ENCODE data around the gene RAP1GAP.

Gene RAP1GAP

DNA sequence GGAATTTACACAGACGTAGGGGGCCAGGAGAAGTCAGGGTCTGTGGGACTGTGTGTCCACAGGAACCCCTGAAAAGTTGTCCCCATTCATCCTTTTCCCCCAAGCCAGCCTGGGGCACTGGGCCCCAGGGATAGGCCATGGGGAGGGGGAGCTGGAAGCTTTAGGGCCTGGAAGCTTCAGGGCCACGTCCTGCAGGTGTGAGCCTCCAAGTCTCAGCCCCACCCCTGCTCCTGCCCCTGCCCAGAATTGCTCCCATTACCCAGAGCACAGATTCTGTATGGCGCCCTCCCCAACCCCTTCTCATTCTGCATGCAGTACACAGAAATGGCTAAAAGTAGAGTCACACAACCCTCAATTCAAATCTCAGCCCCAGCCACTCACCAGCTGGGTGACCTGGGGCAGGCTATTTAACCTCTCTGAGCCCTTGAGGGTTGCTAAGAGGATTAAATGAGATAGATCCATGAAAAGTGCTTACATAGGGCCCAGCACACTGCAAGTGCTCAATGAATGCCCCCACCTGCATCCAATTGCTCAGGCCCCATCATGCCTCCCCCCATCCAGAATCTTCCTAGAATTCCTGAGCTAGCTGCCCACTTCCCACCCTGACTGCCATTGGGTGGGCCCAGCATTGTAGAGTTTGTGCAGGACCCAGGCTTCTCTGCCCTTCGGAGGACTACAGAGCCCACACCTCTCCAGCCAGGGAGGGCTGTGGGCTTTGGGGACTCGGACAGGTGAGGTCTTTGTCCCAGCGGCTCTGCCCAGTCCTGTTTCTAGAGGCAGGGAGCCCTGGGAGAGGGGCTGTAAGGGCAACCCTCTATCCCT is 6.5 kb downstream of the RAP1GAP start:
- TF ChIP-seq, protein P1, sequence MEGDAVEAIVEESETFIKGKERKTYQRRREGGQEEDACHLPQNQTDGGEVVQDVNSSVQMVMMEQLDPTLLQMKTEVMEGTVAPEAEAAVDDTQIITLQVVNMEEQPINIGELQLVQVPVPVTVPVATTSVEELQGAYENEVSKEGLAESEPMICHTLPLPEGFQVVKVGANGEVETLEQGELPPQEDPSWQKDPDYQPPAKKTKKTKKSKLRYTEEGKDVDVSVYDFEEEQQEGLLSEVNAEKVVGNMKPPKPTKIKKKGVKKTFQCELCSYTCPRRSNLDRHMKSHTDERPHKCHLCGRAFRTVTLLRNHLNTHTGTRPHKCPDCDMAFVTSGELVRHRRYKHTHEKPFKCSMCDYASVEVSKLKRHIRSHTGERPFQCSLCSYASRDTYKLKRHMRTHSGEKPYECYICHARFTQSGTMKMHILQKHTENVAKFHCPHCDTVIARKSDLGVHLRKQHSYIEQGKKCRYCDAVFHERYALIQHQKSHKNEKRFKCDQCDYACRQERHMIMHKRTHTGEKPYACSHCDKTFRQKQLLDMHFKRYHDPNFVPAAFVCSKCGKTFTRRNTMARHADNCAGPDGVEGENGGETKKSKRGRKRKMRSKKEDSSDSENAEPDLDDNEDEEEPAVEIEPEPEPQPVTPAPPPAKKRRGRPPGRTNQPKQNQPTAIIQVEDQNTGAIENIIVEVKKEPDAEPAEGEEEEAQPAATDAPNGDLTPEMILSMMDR (IDR thresholded peaks at IDR 0.05; ENCODE audit: low read depth, low read length, missing control alignments), result no peak
- H3K4me3 ChIP-seq (replicated peaks; ENCODE audit: low read depth, low read length), result no peak overlapping the region
- no peak for DNase-seq (ENCODE audit: extremely low read depth, low read depth)

DNA sequence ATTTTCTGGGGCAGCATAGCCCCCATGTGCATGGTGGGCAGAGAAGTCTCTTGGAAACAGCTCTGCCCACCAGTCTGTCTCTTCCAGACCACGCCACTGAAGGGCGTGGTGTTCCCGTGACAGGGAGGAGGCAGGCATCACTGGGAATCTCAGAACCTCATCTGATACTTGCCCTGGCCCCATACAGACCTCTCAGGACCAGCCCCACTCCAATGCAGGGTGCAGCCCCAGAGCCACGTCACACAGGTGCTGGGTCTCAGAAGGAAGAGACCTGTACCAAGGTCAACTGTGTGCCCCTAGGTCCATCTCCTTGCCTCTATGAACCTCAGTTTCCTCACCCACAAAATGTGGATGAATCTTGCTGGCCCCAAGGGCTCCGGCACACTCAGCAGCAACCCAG is 7.3 kb downstream of the RAP1GAP start:
- TF ChIP-seq, protein P1 (IDR thresholded peaks at IDR 0.05; ENCODE audit: low read depth, low read length, missing control alignments), result no peak
- H3K4me3 ChIP-seq (replicated peaks; ENCODE audit: low read depth, low read length), result no peak overlapping the region

DNA sequence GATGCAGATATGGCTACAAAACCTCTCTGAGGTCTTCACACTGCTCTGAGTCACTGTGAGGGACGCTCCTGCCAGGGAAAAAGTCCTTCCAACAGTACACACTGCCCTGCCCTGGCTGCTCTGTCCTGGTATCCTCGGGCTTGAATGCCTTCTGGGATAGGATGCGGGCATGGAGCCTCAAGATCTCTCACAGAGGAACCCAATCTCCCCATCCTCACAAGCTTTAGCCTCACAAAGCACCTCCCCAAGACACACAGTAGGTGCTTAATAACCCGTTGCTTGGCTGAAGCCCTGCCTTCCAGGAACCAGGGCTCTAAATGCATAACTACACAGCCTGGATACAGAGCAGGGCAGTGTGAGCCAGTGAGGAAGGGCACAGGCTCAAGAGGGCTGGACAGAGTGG is 9.2 kb downstream of the RAP1GAP start:
- DNase-seq (ENCODE audit: extremely low read depth, low read depth), result no peak
- TF ChIP-seq, protein P1 (IDR thresholded peaks at IDR 0.05; ENCODE audit: low read depth, low read length, missing control alignments), result no peak
- no peak overlapping the region for H3K4me3 ChIP-seq (replicated peaks; ENCODE audit: low read depth, low read length)

More for the DNA sequence above, 7.3 kb downstream of the RAP1GAP start:
- DNase-seq (ENCODE audit: extremely low read depth, low read depth), result no peak

DNA sequence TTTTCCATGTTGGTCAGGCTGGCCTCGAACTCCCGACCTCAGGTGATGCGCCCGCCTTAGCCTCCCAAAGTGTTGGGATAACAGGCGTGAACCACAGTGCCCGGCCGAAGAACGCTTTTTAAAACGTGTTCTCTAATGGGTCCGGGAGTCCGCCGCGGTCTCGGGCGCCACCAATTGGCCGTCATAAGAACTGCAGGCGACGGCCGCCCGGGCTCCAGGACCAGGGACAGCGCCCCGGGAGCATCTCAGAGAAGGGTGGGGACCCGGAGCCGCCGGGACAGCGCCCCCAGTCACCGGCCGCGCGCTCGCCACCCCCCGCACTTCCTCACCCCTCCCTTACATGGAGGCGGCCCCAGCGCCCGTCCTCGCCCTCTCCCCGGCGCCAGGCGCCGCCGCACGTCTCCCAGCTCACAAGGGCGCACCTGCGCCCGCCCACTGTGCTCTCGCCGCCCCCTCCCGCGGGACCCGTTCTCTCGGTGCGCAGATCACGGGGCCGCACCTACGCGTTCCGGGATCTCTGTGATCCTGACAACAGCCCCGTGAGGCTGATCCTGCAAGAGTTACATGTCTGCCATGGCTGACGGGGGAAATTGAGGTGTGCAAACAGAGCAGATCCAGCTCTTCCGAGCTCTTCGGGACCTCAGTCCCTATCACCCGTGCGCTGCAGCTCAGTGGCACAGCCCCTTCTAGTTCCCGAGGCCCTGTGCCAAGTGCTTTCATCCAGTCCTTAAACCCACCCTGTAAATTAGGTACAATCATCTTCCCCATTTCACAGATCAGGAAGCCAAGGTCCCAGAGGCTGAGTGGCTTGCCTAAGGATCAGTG is 9.8 kb downstream of the RAP1GAP start:
- TF ChIP-seq, protein P1 (IDR thresholded peaks at IDR 0.05; ENCODE audit: low read depth, low read length, missing control alignments), result peak; percentile 80
- H3K4me3 ChIP-seq (replicated peaks; ENCODE audit: low read depth, low read length), result no peak overlapping the region
- DNase-seq (ENCODE audit: extremely low read depth, low read depth), result no peak

DNA sequence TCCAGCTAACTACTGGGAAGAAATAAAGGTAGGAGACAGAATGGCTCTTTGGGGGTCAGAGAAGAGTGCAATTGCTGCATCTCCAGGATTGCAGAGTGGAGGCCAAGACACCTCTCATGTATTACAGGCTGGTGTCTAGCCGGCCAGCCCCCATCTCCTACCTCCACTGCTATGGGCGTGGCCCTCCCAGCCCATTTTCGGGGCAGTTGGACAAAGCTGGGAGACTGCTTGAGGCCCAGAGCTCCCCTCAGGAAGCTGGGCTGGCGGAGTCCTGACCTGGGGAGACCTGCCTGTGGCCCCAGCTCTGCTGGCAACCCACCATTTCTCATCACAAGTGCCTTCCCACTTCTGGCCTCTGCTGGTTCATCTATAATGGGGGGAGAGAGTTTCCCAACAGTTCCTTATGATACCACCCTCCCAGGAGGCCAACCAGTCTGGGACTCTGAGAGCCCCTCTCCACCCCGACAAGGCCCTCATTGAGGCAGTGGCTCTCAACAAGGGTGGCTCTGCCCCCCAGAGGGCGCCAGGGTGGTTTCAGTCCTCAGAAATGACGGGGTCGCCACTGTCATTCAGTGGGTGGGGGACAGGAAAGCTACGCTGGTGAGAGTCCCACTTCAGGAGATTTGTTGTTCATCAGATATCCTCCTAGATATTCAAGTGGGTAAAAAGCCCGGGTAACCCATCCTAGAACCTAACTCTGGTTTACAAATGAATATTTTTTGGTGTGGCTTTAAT is 11.5 kb downstream of the RAP1GAP start:
- no peak overlapping the region for H3K4me3 ChIP-seq (replicated peaks; ENCODE audit: low read depth, low read length)
- no peak for DNase-seq (ENCODE audit: extremely low read depth, low read depth)
- TF ChIP-seq, protein P1 (IDR thresholded peaks at IDR 0.05; ENCODE audit: low read depth, low read length, missing control alignments), result peak; percentile 1

DNA sequence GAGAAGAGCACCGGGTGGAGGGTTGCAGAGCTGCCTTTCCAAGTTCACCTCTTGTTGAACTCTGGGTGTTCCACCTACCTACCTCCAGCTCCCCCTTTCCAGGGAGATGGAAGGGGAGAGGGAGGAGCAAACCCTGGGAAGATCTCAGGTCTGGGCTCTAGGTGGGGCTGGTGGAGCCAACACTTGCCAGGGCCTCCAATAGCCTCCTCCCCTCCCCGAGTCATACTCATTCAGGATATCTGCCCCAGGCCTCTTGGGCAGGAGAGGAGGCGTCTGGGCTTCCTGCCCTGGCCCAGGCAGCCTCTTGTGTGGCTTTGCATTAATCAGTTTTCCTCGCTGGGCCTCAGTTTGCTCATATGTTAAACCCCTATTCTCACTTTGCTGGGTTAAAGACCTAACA is 13.4 kb downstream of the RAP1GAP start:
- DNase-seq (ENCODE audit: extremely low read depth, low read depth), result no peak
- no peak overlapping the region for H3K4me3 ChIP-seq (replicated peaks; ENCODE audit: low read depth, low read length)
- TF ChIP-seq, protein P1 (IDR thresholded peaks at IDR 0.05; ENCODE audit: low read depth, low read length, missing control alignments), result peak; percentile 6

All from HFF-Myc (cell line).